Ishikawa (cell line): ENCODE data around the gene PEA15.

Experiments used
- CEBPB ChIP-seq: IDR thresholded peaks from 2 replicates; pipeline ENCODE4 v1.6.1; 2012
- CREB1 ChIP-seq: IDR thresholded peaks from 2 replicates; pipeline ENCODE4 v1.6.1; 2012; ENCODE audit warnings: low read depth
- EGR1 ChIP-seq: IDR thresholded peaks from 2 replicates; pipeline ENCODE4 v1.6.1; 2012
- EP300 ChIP-seq: IDR thresholded peaks from 2 replicates; pipeline ENCODE4 v1.6.1; 2012; ENCODE audit warnings: borderline replicate concordance
- FOXM1 ChIP-seq: IDR thresholded peaks from 2 replicates; pipeline ENCODE4 v1.6.1; 2012; ENCODE audit warnings: low read depth, borderline replicate concordance
- NFIC ChIP-seq: IDR thresholded peaks from 2 replicates; pipeline ENCODE4 v1.6.1; 2012
- RAD21 ChIP-seq: IDR thresholded peaks from 2 replicates; pipeline ENCODE4 v1.6.1; 2012; ENCODE audit warnings: low read depth
- TAF1 ChIP-seq: IDR thresholded peaks from 2 replicates; pipeline ENCODE4 v1.6.1; 2012; ENCODE audit warnings: low read depth, mild to moderate bottlenecking
- TCF12 ChIP-seq: IDR thresholded peaks from 2 replicates; pipeline ENCODE4 v1.6.1; 2012; ENCODE audit warnings: low read depth
- TEAD4 ChIP-seq: IDR thresholded peaks from 2 replicates; pipeline ENCODE4 v1.6.1; 2012
- YY1 ChIP-seq: IDR thresholded peaks from 2 replicates; pipeline ENCODE4 v1.6.1; 2012; ENCODE audit warnings: low read depth
- ZBTB7A ChIP-seq: IDR thresholded peaks from 2 replicates; pipeline ENCODE4 v1.6.1; 2012; ENCODE audit warnings: low read depth
- TF ChIP-seq, protein P1 (sequence below): IDR thresholded peaks from 2 replicates; pipeline ENCODE4 v1.6.1; 2012; ENCODE audit warnings: low read depth, mild to moderate bottlenecking
- TF ChIP-seq, protein P2 (sequence below): IDR thresholded peaks from 2 replicates; pipeline ENCODE4 v1.6.1; 2012
- TF ChIP-seq, protein P3 (sequence below): IDR thresholded peaks from 2 replicates; pipeline ENCODE4 v1.6.1; 2012

Gene PEA15

DNA sequence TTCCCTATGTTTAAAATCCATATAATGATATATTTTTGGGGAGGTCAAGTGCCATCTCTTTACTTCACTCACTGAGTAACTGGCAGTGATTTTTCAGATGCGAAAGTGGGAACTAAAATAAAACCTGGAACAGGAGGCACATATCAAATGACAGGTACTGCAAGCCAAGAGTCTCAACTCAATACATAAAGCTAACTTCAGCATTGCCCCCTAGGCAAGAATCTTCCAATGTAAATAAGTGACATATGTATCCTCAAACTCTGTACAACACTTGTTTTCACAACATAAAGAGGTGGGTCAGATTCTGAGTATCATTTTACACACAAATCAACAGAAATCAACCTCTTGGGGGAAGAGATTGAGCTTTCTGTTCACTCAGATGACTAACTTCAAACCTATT lies 39.0 kb downstream of the PEA15 start:
- TF ChIP-seq, protein P1, sequence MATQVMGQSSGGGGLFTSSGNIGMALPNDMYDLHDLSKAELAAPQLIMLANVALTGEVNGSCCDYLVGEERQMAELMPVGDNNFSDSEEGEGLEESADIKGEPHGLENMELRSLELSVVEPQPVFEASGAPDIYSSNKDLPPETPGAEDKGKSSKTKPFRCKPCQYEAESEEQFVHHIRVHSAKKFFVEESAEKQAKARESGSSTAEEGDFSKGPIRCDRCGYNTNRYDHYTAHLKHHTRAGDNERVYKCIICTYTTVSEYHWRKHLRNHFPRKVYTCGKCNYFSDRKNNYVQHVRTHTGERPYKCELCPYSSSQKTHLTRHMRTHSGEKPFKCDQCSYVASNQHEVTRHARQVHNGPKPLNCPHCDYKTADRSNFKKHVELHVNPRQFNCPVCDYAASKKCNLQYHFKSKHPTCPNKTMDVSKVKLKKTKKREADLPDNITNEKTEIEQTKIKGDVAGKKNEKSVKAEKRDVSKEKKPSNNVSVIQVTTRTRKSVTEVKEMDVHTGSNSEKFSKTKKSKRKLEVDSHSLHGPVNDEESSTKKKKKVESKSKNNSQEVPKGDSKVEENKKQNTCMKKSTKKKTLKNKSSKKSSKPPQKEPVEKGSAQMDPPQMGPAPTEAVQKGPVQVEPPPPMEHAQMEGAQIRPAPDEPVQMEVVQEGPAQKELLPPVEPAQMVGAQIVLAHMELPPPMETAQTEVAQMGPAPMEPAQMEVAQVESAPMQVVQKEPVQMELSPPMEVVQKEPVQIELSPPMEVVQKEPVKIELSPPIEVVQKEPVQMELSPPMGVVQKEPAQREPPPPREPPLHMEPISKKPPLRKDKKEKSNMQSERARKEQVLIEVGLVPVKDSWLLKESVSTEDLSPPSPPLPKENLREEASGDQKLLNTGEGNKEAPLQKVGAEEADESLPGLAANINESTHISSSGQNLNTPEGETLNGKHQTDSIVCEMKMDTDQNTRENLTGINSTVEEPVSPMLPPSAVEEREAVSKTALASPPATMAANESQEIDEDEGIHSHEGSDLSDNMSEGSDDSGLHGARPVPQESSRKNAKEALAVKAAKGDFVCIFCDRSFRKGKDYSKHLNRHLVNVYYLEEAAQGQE: no peak
- TF ChIP-seq YY1: no peak
- no peak for TF ChIP-seq EGR1
- TF ChIP-seq ZBTB7A: no peak
- no peak for TF ChIP-seq FOXM1
- TF ChIP-seq TCF12: no peak
- TF ChIP-seq TAF1: no peak
- no peak for TF ChIP-seq RAD21
- no peak for TF ChIP-seq CEBPB
- TF ChIP-seq, protein P2, sequence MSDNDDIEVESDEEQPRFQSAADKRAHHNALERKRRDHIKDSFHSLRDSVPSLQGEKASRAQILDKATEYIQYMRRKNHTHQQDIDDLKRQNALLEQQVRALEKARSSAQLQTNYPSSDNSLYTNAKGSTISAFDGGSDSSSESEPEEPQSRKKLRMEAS: no peak

DNA sequence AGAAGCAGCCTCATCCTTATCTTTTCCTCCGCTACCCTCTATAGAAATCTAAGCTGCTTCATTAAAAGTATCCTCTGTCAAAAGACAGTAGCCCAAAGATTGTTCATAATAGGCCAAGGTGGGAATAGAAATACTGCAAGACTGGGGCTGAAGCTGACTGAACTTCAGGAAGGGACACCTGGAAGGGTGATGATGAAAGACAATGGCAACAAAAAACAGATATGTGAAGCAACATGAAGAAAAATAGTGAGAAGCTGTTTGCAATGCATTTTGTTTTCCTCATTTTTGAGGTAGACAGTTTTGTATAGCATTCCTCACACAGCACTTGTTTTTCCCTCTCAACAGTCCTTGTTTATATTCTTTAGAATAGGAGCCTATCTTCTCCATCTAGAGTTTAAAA lies 40.2 kb downstream of the PEA15 start:
- TF ChIP-seq, protein P3, sequence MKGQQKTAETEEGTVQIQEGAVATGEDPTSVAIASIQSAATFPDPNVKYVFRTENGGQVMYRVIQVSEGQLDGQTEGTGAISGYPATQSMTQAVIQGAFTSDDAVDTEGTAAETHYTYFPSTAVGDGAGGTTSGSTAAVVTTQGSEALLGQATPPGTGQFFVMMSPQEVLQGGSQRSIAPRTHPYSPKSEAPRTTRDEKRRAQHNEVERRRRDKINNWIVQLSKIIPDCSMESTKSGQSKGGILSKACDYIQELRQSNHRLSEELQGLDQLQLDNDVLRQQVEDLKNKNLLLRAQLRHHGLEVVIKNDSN: no peak
- TF ChIP-seq, protein P1: no peak
- TF ChIP-seq TAF1: no peak
- TF ChIP-seq, protein P2: no peak

DNA sequence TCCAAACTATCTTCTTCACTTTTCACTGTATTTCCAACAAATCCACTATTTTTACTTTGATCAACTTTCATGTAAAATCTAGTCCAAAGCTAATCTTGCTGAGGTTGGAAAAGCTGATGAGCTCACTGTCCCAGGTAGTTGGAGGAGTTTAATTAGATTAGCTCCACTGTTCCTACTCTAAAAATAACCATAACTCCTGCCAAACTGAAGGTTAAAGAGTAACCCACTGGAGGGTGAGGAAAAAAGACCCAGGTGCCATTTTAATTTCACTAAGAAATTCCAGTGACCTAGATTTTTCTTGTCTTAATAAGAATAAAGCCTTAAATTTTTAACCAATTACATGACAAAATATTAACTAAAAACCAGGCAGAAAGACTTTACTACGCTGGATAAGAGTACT lies 41.9 kb downstream of the PEA15 start:
- TF ChIP-seq FOXM1: no peak
- TF ChIP-seq TAF1: no peak
- no peak for TF ChIP-seq YY1
- TF ChIP-seq, protein P2: no peak
- TF ChIP-seq EP300: no peak
- TF ChIP-seq, protein P1: no peak
- TF ChIP-seq TEAD4: no peak
- TF ChIP-seq, protein P3: no peak
- TF ChIP-seq EGR1: no peak
- no peak for TF ChIP-seq CEBPB

DNA sequence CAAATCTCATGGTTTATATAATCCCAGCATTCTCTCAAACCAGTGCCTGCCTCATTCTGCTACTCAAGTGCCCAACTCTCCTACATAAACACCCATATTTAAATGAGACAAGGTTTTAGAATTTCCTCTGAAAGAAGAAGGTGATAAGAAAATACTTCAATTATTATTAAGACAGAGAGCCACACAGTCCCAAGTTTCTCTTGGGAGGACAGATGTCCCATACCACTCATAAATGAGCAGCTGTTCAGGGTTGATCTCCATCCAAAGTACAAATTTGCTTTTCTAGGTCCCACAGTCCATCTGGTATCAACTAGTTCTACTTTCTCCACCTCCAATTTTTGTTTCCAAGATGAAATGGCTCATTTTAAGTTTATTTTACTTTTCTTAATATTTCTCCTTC lies 45.8 kb downstream of the PEA15 start:
- TF ChIP-seq FOXM1 (no peak), TEAD4 (no peak), CEBPB (no peak), TAF1 (no peak), NFIC (no peak), CREB1 (no peak), TCF12 (no peak), EGR1 (no peak), RAD21 (no peak)
- TF ChIP-seq, protein P2: no peak
- TF ChIP-seq, protein P3: no peak
- TF ChIP-seq, protein P1: no peak
